HTR-8/SVneo (cell line): ENCODE results near the gene PAK1.
"Not testable (repeated sequence)": the region's sequence is repeated elsewhere in the genome, so short reads cannot be mapped to it uniquely, and the experiment has no call there.

Source experiments
- DNase-seq: peaks from one replicate; pipeline ENCODE4 v3.0.0; 2011; ENCODE audit warnings: low spot score, mixed read lengths; ENCODE audit not compliant: insufficient read length
- FAIRE-seq: peaks from 2 replicates; lab custom pipeline; 2011; peaks lifted over from hg19 to GRCh38; lab: Jason Lieb, UNC

Gene PAK1

GRCh38 chr11:77473801-77474683 lies at the start of gene PAK1:
Gene PAK1, minus strand, starts transcription at chr11:77474094. Its CDS starts 81,574 bp downstream, at chr11:77392520.
- FAIRE-seq (peak; percentile 96), DNase-seq (peak; percentile 94)

GRCh38 chr11:77522215-77522614 lies 48.3 kb upstream of the PAK1 start:
- FAIRE-seq (no peak), DNase-seq (no peak)

- FAIRE-seq, result no peak
- no peak for DNase-seq
Measured at GRCh38 chr11:77519847-77520246, 46.0 kb upstream of the PAK1 start.

GRCh38 chr11:77518471-77518870 lies 44.6 kb upstream of the PAK1 start:
- DNase-seq, result no peak
- FAIRE-seq, result no peak

GRCh38 chr11:77517753-77518152 lies 43.9 kb upstream of the PAK1 start:
- DNase-seq, result no peak
- FAIRE-seq, result no peak

GRCh38 chr11:77517226-77517625 lies 43.3 kb upstream of the PAK1 start:
- DNase-seq (no peak), FAIRE-seq (no peak)

- DNase-seq (no peak), FAIRE-seq (no peak)
Measured at GRCh38 chr11:77515483-77515882, 41.6 kb upstream of the PAK1 start.

- FAIRE-seq, result no peak
- no peak for DNase-seq
Measured at GRCh38 chr11:77515063-77515462, 41.2 kb upstream of the PAK1 start.

- FAIRE-seq (no peak), DNase-seq (no peak)
Measured at GRCh38 chr11:77512092-77512491, 38.2 kb upstream of the PAK1 start.

- no peak for DNase-seq
- FAIRE-seq, result no peak
Measured at GRCh38 chr11:77510851-77511250, 37.0 kb upstream of the PAK1 start.

GRCh38 chr11:77510095-77510494 lies 36.2 kb upstream of the PAK1 start:
- DNase-seq (no peak), FAIRE-seq (no peak)

GRCh38 chr11:77508019-77508418 lies 34.1 kb upstream of the PAK1 start:
- DNase-seq (no peak), FAIRE-seq (peak; percentile 51)

- FAIRE-seq (no peak), DNase-seq (peak; percentile 33)
Measured at GRCh38 chr11:77506857-77507256, 33.0 kb upstream of the PAK1 start.

GRCh38 chr11:77505956-77506355 lies 32.1 kb upstream of the PAK1 start:
- FAIRE-seq (no peak), DNase-seq (no peak)

- no peak for DNase-seq
- no peak for FAIRE-seq
Measured at GRCh38 chr11:77503006-77503405, 29.1 kb upstream of the PAK1 start.

GRCh38 chr11:77502346-77502905 lies 28.5 kb upstream of the PAK1 start:
- FAIRE-seq, result no peak
- no peak for DNase-seq

- FAIRE-seq, result no peak
- no peak for DNase-seq
Measured at GRCh38 chr11:77501758-77502157, 27.9 kb upstream of the PAK1 start.

- no peak for FAIRE-seq
Measured at GRCh38 chr11:77497368-77497767, 23.5 kb upstream of the PAK1 start.

GRCh38 chr11:77495526-77495925 lies 21.6 kb upstream of the PAK1 start:
- FAIRE-seq (no peak), DNase-seq (no peak)

More at GRCh38 chr11:77497368-77497767, 23.5 kb upstream of the PAK1 start:
- DNase-seq, result no peak

GRCh38 chr11:77490035-77490434 lies 16.1 kb upstream of the PAK1 start:
- not testable (repeated sequence) for DNase-seq, FAIRE-seq

GRCh38 chr11:77487790-77488189 lies 13.9 kb upstream of the PAK1 start:
- DNase-seq (no peak), FAIRE-seq (no peak)
